Natural killer cell (primary cell): ENCODE results near the gene CALD1. TPM values are rescaled to one million over a fixed set of nuclear protein-coding genes. Genes with fewer than 3 reads are reported as not detected.

Experiments used
- ATAC-seq, 3 donors: fragments of 150-1000 bp in 2 of 3; fragments of 200-7000 bp in 1 of 3; cut with Tn5 transposase; 1 replicate in 1 of 3; 2 replicates in 2 of 3; pipeline ENCODE4 v1.10.0; 2021; ENCODE audit warnings: mild to moderate bottlenecking in 2 of 3, moderate library complexity in 2 of 3
- DNase-seq, 2 donors: peaks; one replicate each; pipeline versions ENCODE4 v3.0.0 to v3.0.0-alpha.2; 2013 to 2021; ENCODE audit warnings: mixed read lengths in 1 of 2
- H3K27ac ChIP-seq: one replicate; pipeline ENCODE4 v1.5.1; 2013; ENCODE audit warnings: mild to moderate bottlenecking, low read length
- H3K27me3 ChIP-seq: one replicate; pipeline ENCODE4 v1.6.1; 2013; ENCODE audit warnings: low read length; ENCODE audit not compliant: control insufficient read depth, insufficient read depth
- H3K36me3 ChIP-seq: one replicate; pipeline ENCODE4 v1.6.1; 2013; ENCODE audit warnings: low read length; ENCODE audit not compliant: control insufficient read depth, insufficient read depth
- H3K4me1 ChIP-seq: one replicate; pipeline ENCODE4 v1.6.1; 2013; ENCODE audit warnings: low read length; ENCODE audit not compliant: control insufficient read depth, insufficient read depth
- H3K4me3 ChIP-seq: one replicate; pipeline ENCODE4 v1.5.1; 2013; ENCODE audit warnings: low read length
- H3K9me3 ChIP-seq: one replicate; pipeline ENCODE4 v1.6.1; 2013; ENCODE audit warnings: low read length; ENCODE audit not compliant: control insufficient read depth, insufficient read depth
- H3K27ac Mint-ChIP-seq, 2 donors: one replicate each; pipeline ENCODE4 v1.8.0; 2022; ENCODE audit warnings: mild to moderate bottlenecking in 2 of 2, mixed read lengths in 2 of 2, moderate library complexity in 1 of 2
- H3K27me3 Mint-ChIP-seq, 2 donors: one replicate each; pipeline ENCODE4 v1.8.0; 2022; ENCODE audit warnings: low read depth in 2 of 2, mixed read lengths in 2 of 2
- H3K36me3 Mint-ChIP-seq: one replicate; pipeline ENCODE4 v1.8.0; 2022; ENCODE audit warnings: mixed read lengths
- H3K4me1 Mint-ChIP-seq, 2 donors: one replicate each; pipeline ENCODE4 v1.8.0; 2022; ENCODE audit warnings: mixed read lengths in 2 of 2
- H3K4me3 Mint-ChIP-seq: one replicate; pipeline ENCODE4 v1.8.0; 2022; ENCODE audit warnings: mild to moderate bottlenecking, moderate library complexity, mixed read lengths
- H3K9me3 Mint-ChIP-seq, 2 donors: one replicate each; pipeline ENCODE4 v1.8.0; 2022; ENCODE audit warnings: mixed read lengths in 2 of 2
- WGBS: methylation state at CpG from one replicate; pipeline ENCODE4 v1.1.7; 2013; ENCODE audit warnings: missing lambda C conversion rate; ENCODE audit not compliant: insufficient coverage; 5-methylcytosine and 5-hydroxymethylcytosine counted together
- intact Hi-C: fragments of 100-400 bp; cut with micrococcal nuclease; formaldehyde crosslinking; loops from one replicate; pipeline ENCODE4 v1.14.2; 2022
- total RNA-seq, 4 donors: library from RNA; stranded (reverse); fragments of 120-200 nt in 1 of 4; gene quantifications; one replicate each; pipeline versions ENCODE4 v1.2.3 to v1.2.4, GENCODE V29; 2013 to 2022
- TF ChIP-seq, protein P1 (sequence below): fragments of 200-600 bp; IDR thresholded peaks from one replicate; pipeline ENCODE4 v1.8.0; 2022; ENCODE audit warnings: antibody characterized with exemption

CALD1 gene
- total RNA-seq, 3 donors from 2014 or later (not counting 1 experiment from before 2014, with no cell fraction given), result 0.14 to 2.5 (median 1.0) TPM

- peaks cover 8 to 10% of the 10 kb centered on the region in 2 donors for H3K27me3 Mint-ChIP-seq
- Histone ChIP-seq H3K4me3 (no peak overlapping the region), H3K4me1 (no peaks in the 10 kb centered on the region), H3K36me3 (no peaks in the 10 kb centered on the region), H3K27ac (no peak overlapping the region), H3K27me3 (no peaks in the 10 kb centered on the region), H3K9me3 (peaks cover 8% of the 10 kb centered on the region)
- DNase-seq (no peak), ATAC-seq (no peak)
- H3K4me1 Mint-ChIP-seq, result no peaks in the 10 kb centered on the region
- H3K4me3 Mint-ChIP-seq, result no peak overlapping the region
- WGBS, result 94% methylated on average over 7 of the region's 7 CpGs
- H3K36me3 Mint-ChIP-seq, result peaks cover 12% of the 10 kb centered on the region
- TF ChIP-seq, protein P1, sequence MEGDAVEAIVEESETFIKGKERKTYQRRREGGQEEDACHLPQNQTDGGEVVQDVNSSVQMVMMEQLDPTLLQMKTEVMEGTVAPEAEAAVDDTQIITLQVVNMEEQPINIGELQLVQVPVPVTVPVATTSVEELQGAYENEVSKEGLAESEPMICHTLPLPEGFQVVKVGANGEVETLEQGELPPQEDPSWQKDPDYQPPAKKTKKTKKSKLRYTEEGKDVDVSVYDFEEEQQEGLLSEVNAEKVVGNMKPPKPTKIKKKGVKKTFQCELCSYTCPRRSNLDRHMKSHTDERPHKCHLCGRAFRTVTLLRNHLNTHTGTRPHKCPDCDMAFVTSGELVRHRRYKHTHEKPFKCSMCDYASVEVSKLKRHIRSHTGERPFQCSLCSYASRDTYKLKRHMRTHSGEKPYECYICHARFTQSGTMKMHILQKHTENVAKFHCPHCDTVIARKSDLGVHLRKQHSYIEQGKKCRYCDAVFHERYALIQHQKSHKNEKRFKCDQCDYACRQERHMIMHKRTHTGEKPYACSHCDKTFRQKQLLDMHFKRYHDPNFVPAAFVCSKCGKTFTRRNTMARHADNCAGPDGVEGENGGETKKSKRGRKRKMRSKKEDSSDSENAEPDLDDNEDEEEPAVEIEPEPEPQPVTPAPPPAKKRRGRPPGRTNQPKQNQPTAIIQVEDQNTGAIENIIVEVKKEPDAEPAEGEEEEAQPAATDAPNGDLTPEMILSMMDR, result no peak
- H3K9me3 Mint-ChIP-seq, result peaks cover 3 to 5% of the 10 kb centered on the region in 2 donors
- H3K27ac Mint-ChIP-seq, result no peak overlapping the region
- intact Hi-C loops, result no loop called here
Measured at GRCh38 chr7:134897936-134898335, 118.5 kb downstream of the CALD1 start.

DNA sequence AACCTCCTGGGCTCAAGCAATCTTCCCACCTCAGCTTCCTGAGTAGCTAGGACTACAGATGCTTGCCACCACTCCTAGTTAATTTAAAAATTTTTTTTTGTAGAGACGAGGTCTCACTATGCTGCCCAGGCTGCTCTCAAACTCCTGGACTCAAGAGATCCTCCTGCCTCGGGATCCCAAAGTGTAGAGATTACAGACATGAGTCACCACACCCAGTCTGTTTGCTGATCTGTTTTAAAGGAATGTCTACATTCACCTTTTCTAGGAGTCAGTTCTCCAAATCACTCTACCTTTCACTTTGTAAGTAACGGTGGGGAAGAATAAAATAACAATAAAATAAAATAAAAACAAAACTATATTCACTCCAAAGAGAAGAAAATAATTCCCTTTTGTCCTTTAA is 120.3 kb downstream of the CALD1 start:
- Histone ChIP-seq H3K4me3 (no peak overlapping the region), H3K4me1 (no peaks in the 10 kb centered on the region), H3K36me3 (no peaks in the 10 kb centered on the region), H3K9me3 (peaks cover 8% of the 10 kb centered on the region), H3K27ac (no peak overlapping the region), H3K27me3 (no peaks in the 10 kb centered on the region)
- Mint-ChIP-seq H3K27me3 (peaks cover 0 to 2% of the 10 kb centered on the region in 2 donors), H3K4me3 (no peak overlapping the region), H3K9me3 (peaks cover 3 to 5% of the 10 kb centered on the region in 2 donors), H3K27ac (no peak overlapping the region), H3K4me1 (no peaks in the 10 kb centered on the region), H3K36me3 (peaks cover 12% of the 10 kb centered on the region)
- ATAC-seq (no peak), DNase-seq (no peak)
- WGBS, result 85% methylated on average over 2 of the region's 3 CpGs
- intact Hi-C loops, result no loop called here
- TF ChIP-seq, protein P1, result no peak

GRCh38 chr7:134900166-134900982 is 120.9 kb downstream of the CALD1 start:
- Mint-ChIP-seq H3K4me3 (no peak overlapping the region), H3K27me3 (peaks cover 0 to 2% of the 10 kb centered on the region in 2 donors), H3K9me3 (peaks cover 3 to 5% of the 10 kb centered on the region in 2 donors), H3K4me1 (no peaks in the 10 kb centered on the region), H3K27ac (no peak overlapping the region), H3K36me3 (peaks cover 12% of the 10 kb centered on the region)
- H3K27me3 ChIP-seq, result no peaks in the 10 kb centered on the region
- ATAC-seq (no peak), DNase-seq (no peak)
- peaks cover 8% of the 10 kb centered on the region for H3K9me3 ChIP-seq
- H3K27ac ChIP-seq, result no peak overlapping the region
- no peak overlapping the region for H3K4me3 ChIP-seq
- intact Hi-C loops, result no loop called here
- H3K4me1 ChIP-seq, result no peaks in the 10 kb centered on the region
- TF ChIP-seq, protein P1, result no peak
- no peaks in the 10 kb centered on the region for H3K36me3 ChIP-seq
- 86% methylated on average over 9 of the region's 9 CpGs for WGBS
